DLD1 (cell line): ENCODE measurements around the gene AXL.
"Not testable (repeated sequence)": the region's sequence is repeated elsewhere in the genome, so short reads cannot be mapped to it uniquely, and the experiment has no call there.

Experiments used
- in situ Hi-C: cut with HindIII; loops from 2 replicates; pipeline ENCODE4 v1.10.0; 2017; ENCODE audit warnings: low sequenced_read_pairs

The AXL gene

GRCh38 chr19:41269055-41269454, 50.0 kb downstream of the AXL start:
- in situ Hi-C loops = no loop called here

GRCh38 chr19:41269571-41269970, 50.5 kb downstream of the AXL start:
- in situ Hi-C loops = no loop called here

GRCh38 chr19:41273076-41273475, 54.1 kb downstream of the AXL start:
- in situ Hi-C loops = no loop called here

GRCh38 chr19:41274802-41275201, 55.8 kb downstream of the AXL start:
- in situ Hi-C loops = no loop called here

- in situ Hi-C loops = no loop called here
Observed at GRCh38 chr19:41276231-41276630, 57.2 kb downstream of the AXL start.

- in situ Hi-C loops = no loop called here
Observed at GRCh38 chr19:41278478-41278877, 59.5 kb downstream of the AXL start.

- in situ Hi-C loops = no loop called here
Observed at GRCh38 chr19:41288673-41289530, 69.9 kb downstream of the AXL start.

GRCh38 chr19:41289814-41290213, 70.8 kb downstream of the AXL start:
- in situ Hi-C loops = not testable (repeated sequence)

- in situ Hi-C loops = no loop called here
Observed at GRCh38 chr19:41294393-41294792, 75.4 kb downstream of the AXL start.

- in situ Hi-C loops = no loop called here
Observed at GRCh38 chr19:41295499-41295898, 76.5 kb downstream of the AXL start.

GRCh38 chr19:41296433-41296871, 77.4 kb downstream of the AXL start:
- in situ Hi-C loops = no loop called here

- in situ Hi-C loops = no loop called here
Observed at GRCh38 chr19:41297628-41298347, 78.8 kb downstream of the AXL start.

GRCh38 chr19:41298348-41298964, 79.4 kb downstream of the AXL start:
- in situ Hi-C loops = no loop called here

GRCh38 chr19:41299046-41299754, 80.2 kb downstream of the AXL start:
- in situ Hi-C loops = no loop called here

- in situ Hi-C loops = no loop called here
Observed at GRCh38 chr19:41299755-41300089, 80.7 kb downstream of the AXL start.

- in situ Hi-C loops = no loop called here
Observed at GRCh38 chr19:41300555-41300954, 81.5 kb downstream of the AXL start.

- in situ Hi-C loops = no loop called here
Observed at GRCh38 chr19:41302624-41303351, 83.8 kb downstream of the AXL start.

GRCh38 chr19:41303954-41304353, 84.9 kb downstream of the AXL start:
- in situ Hi-C loops = no loop called here

- in situ Hi-C loops = no loop called here
Observed at GRCh38 chr19:41304706-41305483, 85.9 kb downstream of the AXL start.
